HEK293T (cell line): Measurements from ENCODE around the gene SGPL1.

Experiments used
- CTCF ChIA-PET: fragments of 350-600 bp; formaldehyde crosslinking; extraction: SDS; loops from one replicate; lab custom pipeline; 2021; ENCODE audit warnings: antibody characterized with exemption, inconsistent platforms; lab: Yijun Ruan, JAX
- POLR2A ChIA-PET: fragments of 350-600 bp; formaldehyde crosslinking; extraction: SDS; loops from one replicate; lab custom pipeline; 2020; ENCODE audit warnings: antibody characterized with exemption, inconsistent platforms; lab: Yijun Ruan, JAX
- DNase-seq: peaks from one replicate; pipeline ENCODE4 v3.0.0; 2012; ENCODE audit warnings: mixed read lengths; ENCODE audit errors: extremely low spot score
- ARNT ChIP-seq: fragments of 450-650 bp; IDR thresholded peaks from 2 replicates; pipeline ENCODE4 v1.6.1; 2017; ENCODE audit warnings: mild to moderate bottlenecking
- BHLHE40 ChIP-seq: fragments of 450-650 bp; IDR thresholded peaks from 2 replicates; pipeline ENCODE4 v1.6.1; 2016; ENCODE audit warnings: mild to moderate bottlenecking, moderate library complexity, borderline replicate concordance
- CTBP1 ChIP-seq: fragments of 450-650 bp; IDR thresholded peaks from 2 replicates; pipeline ENCODE4 v1.6.1; 2016; ENCODE audit warnings: borderline replicate concordance
- ELF4 ChIP-seq: fragments of 450-650 bp; IDR thresholded peaks from 2 replicates; pipeline ENCODE4 v1.6.1; 2017; ENCODE audit warnings: antibody characterized with exemption
- FOXA1 ChIP-seq: fragments of 450-650 bp; IDR thresholded peaks from 2 replicates; pipeline ENCODE4 v1.6.1; 2016; ENCODE audit warnings: mild to moderate bottlenecking
- FOXK2 ChIP-seq: fragments of 450-650 bp; IDR thresholded peaks from 2 replicates; pipeline ENCODE4 v1.6.1; 2016; ENCODE audit warnings: mild to moderate bottlenecking
- FOXM1 ChIP-seq: fragments of 450-650 bp; IDR thresholded peaks from 2 replicates; pipeline ENCODE4 v1.6.1; 2017; ENCODE audit warnings: mild to moderate bottlenecking, borderline replicate concordance
- HDGF ChIP-seq: fragments of 450-650 bp; IDR thresholded peaks from 2 replicates; pipeline ENCODE4 v1.6.1; 2017; ENCODE audit warnings: antibody characterized with exemption, borderline replicate concordance
- L3MBTL2 ChIP-seq: fragments of 450-650 bp; conservative IDR thresholded peaks from 2 replicates; pipeline ENCODE4 v1.6.1; 2016; ENCODE audit warnings: mild to moderate bottlenecking
- LEF1 ChIP-seq: fragments of 450-650 bp; IDR thresholded peaks from 2 replicates; pipeline ENCODE4 v1.6.1; 2017; ENCODE audit warnings: mild to moderate bottlenecking, borderline replicate concordance
- NFRKB ChIP-seq: fragments of 450-650 bp; IDR thresholded peaks from 2 replicates; pipeline ENCODE4 v1.6.1; 2016; ENCODE audit warnings: mild to moderate bottlenecking, moderate library complexity
- SP1 ChIP-seq: fragments of 450-650 bp; IDR thresholded peaks from 2 replicates; pipeline ENCODE4 v1.6.1; 2017
- SUZ12 ChIP-seq: fragments of 450-650 bp; IDR thresholded peaks from 2 replicates; pipeline ENCODE4 v1.6.1; 2016; ENCODE audit warnings: mild to moderate bottlenecking
- TARDBP ChIP-seq: fragments of 450-650 bp; IDR thresholded peaks from 2 replicates; pipeline ENCODE4 v1.6.1; 2016
- ZNF384 ChIP-seq: fragments of 450-650 bp; IDR thresholded peaks from 2 replicates; pipeline ENCODE4 v1.6.1; 2016
- TF ChIP-seq, protein P1 (sequence below): fragments of 450-650 bp; IDR thresholded peaks from 2 replicates; pipeline ENCODE4 v1.6.1; 2016

Gene SGPL1

DNA sequence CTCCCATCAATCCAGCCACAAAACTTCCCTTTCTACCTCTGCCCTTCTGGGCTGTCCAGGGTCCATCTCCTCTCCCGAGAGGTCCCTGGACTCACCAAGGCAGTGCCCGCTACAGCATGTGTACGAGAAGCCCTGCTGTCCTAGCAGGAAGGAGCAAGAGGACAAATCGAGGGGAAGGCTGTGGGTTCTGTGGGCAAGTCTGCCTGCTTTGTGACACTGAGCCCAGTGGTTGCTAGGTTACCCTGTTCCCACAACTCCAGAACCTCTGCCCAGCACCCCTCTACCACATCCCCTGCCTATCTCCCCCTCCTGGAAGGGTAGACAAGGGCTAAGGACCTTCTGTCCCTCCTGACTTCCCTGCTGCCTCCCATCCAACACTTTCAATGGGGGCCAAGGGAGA is 30.6 kb upstream of the SGPL1 start, which contains the start of gene TBATA:
Gene TBATA, minus strand, starts transcription at position 188 of the 400 bp plus-strand sequence. CDS start 1,998 bp downstream, outside the sequence.
- POLR2A ChIA-PET = no interaction called here
- no peak for DNase-seq
- CTCF ChIA-PET = no interaction called here
- TF ChIP-seq TARDBP (no peak), BHLHE40 (no peak), ZNF384 (no peak), ELF4 (no peak), FOXA1 (no peak), L3MBTL2 (no peak), CTBP1 (no peak), ARNT (no peak), FOXK2 (no peak), LEF1 (no peak), FOXM1 (no peak), SP1 (no peak)
- TF ChIP-seq, protein P1, sequence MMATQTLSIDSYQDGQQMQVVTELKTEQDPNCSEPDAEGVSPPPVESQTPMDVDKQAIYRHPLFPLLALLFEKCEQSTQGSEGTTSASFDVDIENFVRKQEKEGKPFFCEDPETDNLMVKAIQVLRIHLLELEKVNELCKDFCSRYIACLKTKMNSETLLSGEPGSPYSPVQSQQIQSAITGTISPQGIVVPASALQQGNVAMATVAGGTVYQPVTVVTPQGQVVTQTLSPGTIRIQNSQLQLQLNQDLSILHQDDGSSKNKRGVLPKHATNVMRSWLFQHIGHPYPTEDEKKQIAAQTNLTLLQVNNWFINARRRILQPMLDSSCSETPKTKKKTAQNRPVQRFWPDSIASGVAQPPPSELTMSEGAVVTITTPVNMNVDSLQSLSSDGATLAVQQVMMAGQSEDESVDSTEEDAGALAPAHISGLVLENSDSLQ = no peak

DNA sequence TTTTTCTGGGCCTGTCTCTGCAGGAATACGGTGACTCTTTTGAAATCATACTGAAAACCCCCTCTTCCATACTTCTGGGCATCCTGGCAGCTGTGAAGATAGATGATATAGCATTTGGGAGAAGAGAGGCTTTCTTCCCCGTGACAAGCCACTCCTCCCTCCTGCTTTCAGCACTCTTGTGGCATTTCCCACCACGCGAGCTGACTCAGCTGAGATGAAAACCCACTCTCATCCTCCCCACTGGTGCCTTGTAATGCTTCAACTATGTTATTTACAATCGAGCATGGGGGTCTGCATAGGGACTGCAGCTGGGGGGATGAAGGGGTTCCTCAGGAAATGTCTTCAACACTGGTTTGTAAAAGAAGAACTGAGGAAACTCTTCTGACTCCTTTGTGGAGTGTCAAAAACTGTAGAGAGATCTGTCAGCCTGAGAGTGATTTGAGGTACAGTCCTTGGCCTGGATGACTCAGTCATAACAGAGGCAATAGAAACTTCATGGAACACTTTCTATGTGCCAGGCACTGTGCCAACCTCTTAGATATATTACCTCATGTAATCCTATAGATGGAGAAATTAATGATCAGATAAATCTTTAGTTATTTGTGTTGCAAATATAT is 28.8 kb upstream of the SGPL1 start:
- no peak for TF ChIP-seq SUZ12
- TF ChIP-seq LEF1 = no peak
- TF ChIP-seq L3MBTL2 = no peak
- DNase-seq = no peak
- ChIA-PET CTCF (no interaction called here), POLR2A (no interaction called here)

DNA sequence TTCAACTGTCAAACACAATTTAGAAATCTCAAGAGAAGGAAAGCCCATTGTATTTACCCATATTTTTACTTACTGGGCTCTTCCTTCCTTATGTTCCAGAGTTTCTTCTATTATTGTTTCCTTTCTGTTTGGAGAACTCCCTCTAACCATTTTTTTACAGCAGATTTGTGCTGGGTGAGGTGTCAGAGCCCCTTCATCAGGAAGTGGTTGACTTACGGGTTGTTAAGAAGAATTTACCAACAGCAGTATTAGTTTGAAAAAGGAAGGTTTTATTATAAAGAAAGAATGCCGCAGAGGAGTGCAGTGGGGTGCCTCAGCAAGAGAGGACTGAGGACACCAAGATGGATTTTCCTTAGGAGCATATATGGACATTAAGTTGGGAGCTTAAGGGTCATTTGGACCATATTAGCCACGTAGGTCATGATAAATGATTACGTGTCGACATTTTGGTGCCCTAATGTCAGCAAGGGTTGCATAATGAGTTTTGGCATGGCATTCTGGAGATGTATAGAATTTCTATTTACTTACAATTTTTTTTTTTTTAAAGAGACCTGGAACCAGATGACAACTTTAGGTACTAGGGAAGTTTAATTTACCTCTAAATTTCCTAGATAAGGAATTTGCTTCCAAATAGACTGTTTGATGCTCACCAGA is 24.2 kb upstream of the SGPL1 start:
- no peak for TF ChIP-seq BHLHE40
- no peak for TF ChIP-seq NFRKB
- TF ChIP-seq FOXK2 = no peak
- TF ChIP-seq TARDBP = no peak
- TF ChIP-seq SUZ12 = no peak
- no peak for TF ChIP-seq FOXA1
- no peak for TF ChIP-seq ELF4
- TF ChIP-seq, protein P1 = no peak
- TF ChIP-seq ZNF384 = no peak
- no peak for TF ChIP-seq SP1
- no peak for TF ChIP-seq HDGF
- TF ChIP-seq CTBP1 = no peak
- no peak for TF ChIP-seq L3MBTL2
- TF ChIP-seq ARNT = no peak
- TF ChIP-seq LEF1 = no peak
- no peak for TF ChIP-seq FOXM1
- DNase-seq = no peak
- POLR2A ChIA-PET = no interaction called here
- CTCF ChIA-PET = no interaction called here

DNA sequence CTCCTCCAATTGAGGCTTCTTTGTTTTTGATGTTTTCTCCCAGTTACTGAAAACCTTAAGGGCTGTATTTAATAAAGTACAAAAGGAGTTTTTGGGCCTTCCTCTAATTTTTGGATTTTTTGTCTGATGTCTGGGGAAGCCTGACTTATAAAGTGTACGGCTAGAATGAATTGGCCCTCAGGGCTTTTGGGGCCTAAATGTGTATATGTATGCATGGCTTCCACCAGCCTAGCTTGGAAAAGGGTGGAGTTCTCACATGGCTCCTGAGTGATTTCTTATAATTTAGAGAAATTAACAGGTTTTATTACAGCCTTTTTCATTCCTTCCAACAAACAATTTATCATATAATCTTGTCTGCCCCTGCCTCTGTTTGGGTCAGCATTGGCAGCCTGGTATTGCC is 20.1 kb upstream of the SGPL1 start:
- DNase-seq = no peak
- TF ChIP-seq LEF1 (no peak), NFRKB (no peak), FOXK2 (no peak), SP1 (no peak), TARDBP (no peak), ELF4 (no peak), SUZ12 (no peak), FOXM1 (no peak), ZNF384 (no peak), FOXA1 (no peak), HDGF (no peak), ARNT (no peak), BHLHE40 (no peak), CTBP1 (no peak), L3MBTL2 (no peak)
- TF ChIP-seq, protein P1 = no peak
- CTCF ChIA-PET = no interaction called here
- POLR2A ChIA-PET = no interaction called here

DNA sequence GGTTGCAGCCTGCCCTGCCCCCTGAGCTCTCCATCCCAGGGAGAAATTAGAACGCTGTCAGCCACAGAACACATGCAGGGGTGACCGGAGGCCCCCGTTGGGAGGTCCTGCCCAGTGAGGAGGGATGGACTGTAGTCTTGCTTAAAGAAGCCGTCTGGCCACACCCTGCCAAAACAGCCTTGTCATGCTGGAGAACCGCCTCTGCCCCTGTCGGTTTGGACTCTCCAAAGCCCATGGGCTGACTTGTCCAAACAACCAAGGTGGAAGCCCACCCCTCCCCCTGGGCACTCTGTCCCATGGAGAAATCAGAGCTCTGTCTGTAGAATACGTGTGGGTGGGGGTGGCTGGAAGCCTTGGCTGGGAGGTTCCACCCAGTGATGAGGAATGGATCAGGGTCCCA is 17.9 kb upstream of the SGPL1 start:
- TF ChIP-seq ARNT (no peak), CTBP1 (no peak), FOXM1 (no peak), FOXA1 (no peak), ELF4 (no peak), FOXK2 (no peak), SP1 (no peak), BHLHE40 (no peak), L3MBTL2 (no peak), SUZ12 (no peak), NFRKB (no peak), HDGF (no peak), LEF1 (no peak), ZNF384 (no peak), TARDBP (no peak)
- TF ChIP-seq, protein P1 = no peak
- CTCF ChIA-PET = no interaction called here
- DNase-seq = no peak
- POLR2A ChIA-PET = no interaction called here
